ENCODE data around the gene CNNM3.

Gene CNNM3

GRCh38 chr2:96857667-96858372 is 41.8 kb downstream of the CNNM3 start, which contains the start of gene ANKRD39 (continued):
- TF ChIP-seq, protein P1, sequence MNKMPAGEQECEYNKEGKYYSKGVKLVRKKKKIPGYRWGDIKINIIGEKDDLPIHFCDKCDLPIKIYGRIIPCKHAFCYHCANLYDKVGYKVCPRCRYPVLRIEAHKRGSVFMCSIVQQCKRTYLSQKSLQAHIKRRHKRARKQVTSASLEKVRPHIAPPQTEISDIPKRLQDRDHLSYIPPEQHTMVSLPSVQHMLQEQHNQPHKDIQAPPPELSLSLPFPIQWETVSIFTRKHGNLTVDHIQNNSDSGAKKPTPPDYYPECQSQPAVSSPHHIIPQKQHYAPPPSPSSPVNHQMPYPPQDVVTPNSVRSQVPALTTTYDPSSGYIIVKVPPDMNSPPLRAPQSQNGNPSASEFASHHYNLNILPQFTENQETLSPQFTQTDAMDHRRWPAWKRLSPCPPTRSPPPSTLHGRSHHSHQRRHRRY (tag by site-specific recombination; IDR thresholded peaks at IDR 0.05): no peak
- no peak for TF ChIP-seq ZBTB10 (tag by site-specific recombination; IDR thresholded peaks at IDR 0.05)
- TF ChIP-seq ZNF768 (tag by site-specific recombination; IDR thresholded peaks at IDR 0.05): no peak
- no peak for TF ChIP-seq ZNF16 (tag by site-specific recombination; IDR thresholded peaks at IDR 0.05; ENCODE audit: low read depth)
- TF ChIP-seq ZNF202 (tag by site-specific recombination; IDR thresholded peaks at IDR 0.05; ENCODE audit: borderline replicate concordance): no peak
- TF ChIP-seq ZNF626 (tag by site-specific recombination; IDR thresholded peaks at IDR 0.05): no peak
- no peak for TF ChIP-seq ZNF560 (tag by site-specific recombination; IDR thresholded peaks at IDR 0.05; ENCODE audit: borderline replicate concordance)
- peak; percentile 70 for TF ChIP-seq GLIS1 (tag by site-specific recombination; IDR thresholded peaks at IDR 0.05)
- TF ChIP-seq ZNF777 (tag by site-specific recombination; IDR thresholded peaks at IDR 0.05; ENCODE audit: borderline replicate concordance): peak; percentile 69; the same call in 1 of the 2 replicates
- TF ChIP-seq IKZF3 (tag by site-specific recombination; IDR thresholded peaks at IDR 0.05): 0 out of 2 replicates have a peak, but pooled peaks have one; percentile 33
- TF ChIP-seq ZBTB44 (tag by site-specific recombination; IDR thresholded peaks at IDR 0.05): no peak
- no peak for TF ChIP-seq GFI1B (tag by site-specific recombination; IDR thresholded peaks at IDR 0.05)
- TF ChIP-seq SP7 (tag by site-specific recombination; IDR thresholded peaks at IDR 0.05): peak; percentile 31; the same call in 1 of the 2 replicates
- peak; percentile 65; the same call in 1 of the 2 replicates for TF ChIP-seq KLF8 (tag by site-specific recombination; IDR thresholded peaks at IDR 0.05)
- TF ChIP-seq CTCF (tag by site-specific recombination; IDR thresholded peaks at IDR 0.05): peak; percentile 92
- peak; percentile 97 for TF ChIP-seq SP2 (tag by site-specific recombination; IDR thresholded peaks at IDR 0.05)
- TF ChIP-seq KLF9 (tag by site-specific recombination; IDR thresholded peaks at IDR 0.05; ENCODE audit: low read depth): peak; percentile 23; the same call in 1 of the 2 replicates
- TF ChIP-seq HOXC10 (CRISPR knock-in tag; IDR thresholded peaks at IDR 0.05): 0 out of 2 replicates have a peak, but pooled peaks have one; percentile 21
- no peak for TF ChIP-seq ZNF366 (tag by site-specific recombination; conservative IDR thresholded peaks at IDR 0.05)
- TF ChIP-seq, protein P2, sequence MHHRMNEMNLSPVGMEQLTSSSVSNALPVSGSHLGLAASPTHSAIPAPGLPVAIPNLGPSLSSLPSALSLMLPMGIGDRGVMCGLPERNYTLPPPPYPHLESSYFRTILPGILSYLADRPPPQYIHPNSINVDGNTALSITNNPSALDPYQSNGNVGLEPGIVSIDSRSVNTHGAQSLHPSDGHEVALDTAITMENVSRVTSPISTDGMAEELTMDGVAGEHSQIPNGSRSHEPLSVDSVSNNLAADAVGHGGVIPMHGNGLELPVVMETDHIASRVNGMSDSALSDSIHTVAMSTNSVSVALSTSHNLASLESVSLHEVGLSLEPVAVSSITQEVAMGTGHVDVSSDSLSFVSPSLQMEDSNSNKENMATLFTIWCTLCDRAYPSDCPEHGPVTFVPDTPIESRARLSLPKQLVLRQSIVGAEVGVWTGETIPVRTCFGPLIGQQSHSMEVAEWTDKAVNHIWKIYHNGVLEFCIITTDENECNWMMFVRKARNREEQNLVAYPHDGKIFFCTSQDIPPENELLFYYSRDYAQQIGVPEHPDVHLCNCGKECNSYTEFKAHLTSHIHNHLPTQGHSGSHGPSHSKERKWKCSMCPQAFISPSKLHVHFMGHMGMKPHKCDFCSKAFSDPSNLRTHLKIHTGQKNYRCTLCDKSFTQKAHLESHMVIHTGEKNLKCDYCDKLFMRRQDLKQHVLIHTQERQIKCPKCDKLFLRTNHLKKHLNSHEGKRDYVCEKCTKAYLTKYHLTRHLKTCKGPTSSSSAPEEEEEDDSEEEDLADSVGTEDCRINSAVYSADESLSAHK (tag by site-specific recombination; IDR thresholded peaks at IDR 0.05): 0 out of 2 replicates have a peak, but pooled peaks have one; percentile 10
- TF ChIP-seq YY1 (tag by site-specific recombination; IDR thresholded peaks at IDR 0.05): peak; percentile 46
- TF ChIP-seq, protein P3, sequence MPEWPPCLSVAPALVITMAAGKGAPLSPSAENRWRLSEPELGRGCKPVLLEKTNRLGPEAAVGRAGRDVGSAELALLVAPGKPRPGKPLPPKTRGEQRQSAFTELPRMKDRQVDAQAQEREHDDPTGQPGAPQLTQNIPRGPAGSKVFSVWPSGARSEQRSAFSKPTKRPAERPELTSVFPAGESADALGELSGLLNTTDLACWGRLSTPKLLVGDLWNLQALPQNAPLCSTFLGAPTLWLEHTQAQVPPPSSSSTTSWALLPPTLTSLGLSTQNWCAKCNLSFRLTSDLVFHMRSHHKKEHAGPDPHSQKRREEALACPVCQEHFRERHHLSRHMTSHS (tag by site-specific recombination; IDR thresholded peaks at IDR 0.05): no peak
- TF ChIP-seq ZNF274 (IDR thresholded peaks at IDR 0.05; ENCODE audit: low read length): no peak
- no peak for TF ChIP-seq ZNF274 (tag by site-specific recombination; IDR thresholded peaks at IDR 0.05; ENCODE audit: borderline replicate concordance)
- TF ChIP-seq, protein P4, sequence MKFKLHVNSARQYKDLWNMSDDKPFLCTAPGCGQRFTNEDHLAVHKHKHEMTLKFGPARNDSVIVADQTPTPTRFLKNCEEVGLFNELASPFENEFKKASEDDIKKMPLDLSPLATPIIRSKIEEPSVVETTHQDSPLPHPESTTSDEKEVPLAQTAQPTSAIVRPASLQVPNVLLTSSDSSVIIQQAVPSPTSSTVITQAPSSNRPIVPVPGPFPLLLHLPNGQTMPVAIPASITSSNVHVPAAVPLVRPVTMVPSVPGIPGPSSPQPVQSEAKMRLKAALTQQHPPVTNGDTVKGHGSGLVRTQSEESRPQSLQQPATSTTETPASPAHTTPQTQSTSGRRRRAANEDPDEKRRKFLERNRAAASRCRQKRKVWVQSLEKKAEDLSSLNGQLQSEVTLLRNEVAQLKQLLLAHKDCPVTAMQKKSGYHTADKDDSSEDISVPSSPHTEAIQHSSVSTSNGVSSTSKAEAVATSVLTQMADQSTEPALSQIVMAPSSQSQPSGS (tag by site-specific recombination; IDR thresholded peaks at IDR 0.05; ENCODE audit: low read depth): no peak
- no peak for TF ChIP-seq ZNF214 (tag by site-specific recombination; IDR thresholded peaks at IDR 0.05; ENCODE audit: borderline replicate concordance)
